GM19328 (cell line): Measurements from ENCODE around the gene TSPAN11.

ENCODE experiments used
- ATAC-seq: cut with Tn5 transposase; IDR thresholded peaks from one replicate; pipeline ENCODE4 v1.9.1; 2021; ENCODE audit warnings: mild to moderate bottlenecking, moderate library complexity; ENCODE audit not compliant: unreplicated experiment

Gene TSPAN11

GRCh38 chr12:31037931-31038330 is 111.4 kb downstream of the TSPAN11 start:
- ATAC-seq = no peak

- ATAC-seq = no peak
Observed at GRCh38 chr12:31041033-31041564, 114.6 kb downstream of the TSPAN11 start.
